ENCODE results near the gene RCE1.

GRCh38 chr11:66889960-66890359 lies 46.7 kb downstream of the RCE1 start:
- TF ChIP-seq CTCF (IDR thresholded peaks at IDR 0.05; ENCODE audit: insufficient read depth, low read length), result no peak
- TF ChIP-seq SPI1 (IDR thresholded peaks at IDR 0.05; ENCODE audit: borderline replicate concordance, low read depth), result no peak
- TF ChIP-seq GABPA (IDR thresholded peaks at IDR 0.05; ENCODE audit: low read depth), result no peak
- TF ChIP-seq REST (IDR thresholded peaks at IDR 0.05; ENCODE audit: insufficient replicate concordance, low read depth), result no peak

Measured in HL-60 (cell line).